HEK293 (cell line): ENCODE data around the gene LRRN2.

Experiments
- HOXD13 ChIP-seq: sonication (generic); formaldehyde crosslinking; IDR thresholded peaks from 2 replicates; pipeline ENCODE4 v1.8.0; 2022; ENCODE audit warnings: missing genetic modification reagents, borderline replicate concordance
- MZF1 ChIP-seq: fragments of 450-650 bp; formaldehyde crosslinking; IDR thresholded peaks from 2 replicates; pipeline ENCODE4 v1.5.1; 2017; ENCODE audit warnings: missing biosample characterization, missing genetic modification characterization, borderline replicate concordance
- YY1 ChIP-seq: fragments of 450-650 bp; formaldehyde crosslinking; IDR thresholded peaks from 2 replicates; pipeline ENCODE4 v1.5.1; 2018; ENCODE audit warnings: missing biosample characterization, missing genetic modification characterization
- ZNF335 ChIP-seq: fragments of 450-650 bp; formaldehyde crosslinking; conservative IDR thresholded peaks from 2 replicates; pipeline ENCODE4 v1.5.1; 2016; ENCODE audit warnings: missing biosample characterization, missing genetic modification characterization
- ZNF549 ChIP-seq: fragments of 450-650 bp; IDR thresholded peaks from 2 replicates; pipeline ENCODE4 v1.5.1; 2018; ENCODE audit warnings: missing biosample characterization, missing genetic modification characterization, mild to moderate bottlenecking, inconsistent platforms, moderate library complexity
- ZNF747 ChIP-seq: fragments of 450-650 bp; formaldehyde crosslinking; IDR thresholded peaks from 2 replicates; pipeline ENCODE4 v1.5.1; 2016; ENCODE audit warnings: missing biosample characterization, missing genetic modification characterization
- TF ChIP-seq, protein P1 (sequence below): fragments of 450-650 bp; formaldehyde crosslinking; IDR thresholded peaks from 2 replicates; pipeline ENCODE4 v1.5.1; 2016; ENCODE audit warnings: missing biosample characterization, missing genetic modification characterization

DNA sequence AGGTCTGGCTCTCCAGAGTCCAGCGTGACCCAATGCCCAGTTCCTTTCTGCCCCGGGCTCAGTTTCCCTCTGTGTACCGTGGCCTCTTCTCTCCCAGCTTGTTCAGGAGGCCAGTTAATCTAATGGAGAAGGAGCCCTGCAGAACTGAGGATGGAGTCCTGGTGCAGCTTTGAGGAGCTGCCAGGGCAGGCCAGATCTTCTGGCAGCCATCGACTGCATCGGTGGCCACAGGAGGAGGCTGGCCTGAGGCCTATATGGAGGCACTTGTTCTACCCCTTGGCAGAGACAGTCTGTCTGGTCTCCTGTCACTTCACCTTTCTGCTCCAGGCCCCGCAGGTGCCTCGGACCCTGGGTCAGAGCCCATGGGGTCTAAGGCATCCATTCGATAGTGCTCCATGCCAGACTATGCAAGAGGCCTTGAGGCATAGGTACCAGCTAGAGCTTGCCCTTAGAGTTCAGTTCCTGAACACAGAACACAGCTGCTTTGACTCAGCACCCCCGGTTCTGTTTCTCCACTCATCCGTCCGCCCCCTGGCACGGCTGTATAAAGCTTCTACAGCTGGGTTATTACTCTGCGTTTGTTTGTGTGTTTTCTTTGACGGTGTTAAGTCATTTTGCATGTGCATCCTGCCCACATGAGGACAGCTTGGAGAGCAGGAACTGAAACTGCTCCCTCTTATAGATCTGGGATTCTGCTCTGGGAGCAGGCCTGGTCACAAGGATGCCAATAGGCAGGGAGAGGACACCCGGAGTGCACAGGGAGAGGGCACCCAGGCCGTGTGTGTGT is 18.5 kb upstream of the LRRN2 start:
- no peak for TF ChIP-seq YY1 (tag by site-specific recombination)
- TF ChIP-seq, protein P1, sequence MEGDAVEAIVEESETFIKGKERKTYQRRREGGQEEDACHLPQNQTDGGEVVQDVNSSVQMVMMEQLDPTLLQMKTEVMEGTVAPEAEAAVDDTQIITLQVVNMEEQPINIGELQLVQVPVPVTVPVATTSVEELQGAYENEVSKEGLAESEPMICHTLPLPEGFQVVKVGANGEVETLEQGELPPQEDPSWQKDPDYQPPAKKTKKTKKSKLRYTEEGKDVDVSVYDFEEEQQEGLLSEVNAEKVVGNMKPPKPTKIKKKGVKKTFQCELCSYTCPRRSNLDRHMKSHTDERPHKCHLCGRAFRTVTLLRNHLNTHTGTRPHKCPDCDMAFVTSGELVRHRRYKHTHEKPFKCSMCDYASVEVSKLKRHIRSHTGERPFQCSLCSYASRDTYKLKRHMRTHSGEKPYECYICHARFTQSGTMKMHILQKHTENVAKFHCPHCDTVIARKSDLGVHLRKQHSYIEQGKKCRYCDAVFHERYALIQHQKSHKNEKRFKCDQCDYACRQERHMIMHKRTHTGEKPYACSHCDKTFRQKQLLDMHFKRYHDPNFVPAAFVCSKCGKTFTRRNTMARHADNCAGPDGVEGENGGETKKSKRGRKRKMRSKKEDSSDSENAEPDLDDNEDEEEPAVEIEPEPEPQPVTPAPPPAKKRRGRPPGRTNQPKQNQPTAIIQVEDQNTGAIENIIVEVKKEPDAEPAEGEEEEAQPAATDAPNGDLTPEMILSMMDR (tag by site-specific recombination) = no peak
- TF ChIP-seq MZF1 (tag by site-specific recombination) = no peak
- TF ChIP-seq HOXD13 = no peak
- TF ChIP-seq ZNF335 = no peak
- TF ChIP-seq ZNF747 = no peak
- no peak for TF ChIP-seq ZNF549 (tag by site-specific recombination)
